ENCODE results near the gene ENTREP3.

ENTREP3 gene

DNA sequence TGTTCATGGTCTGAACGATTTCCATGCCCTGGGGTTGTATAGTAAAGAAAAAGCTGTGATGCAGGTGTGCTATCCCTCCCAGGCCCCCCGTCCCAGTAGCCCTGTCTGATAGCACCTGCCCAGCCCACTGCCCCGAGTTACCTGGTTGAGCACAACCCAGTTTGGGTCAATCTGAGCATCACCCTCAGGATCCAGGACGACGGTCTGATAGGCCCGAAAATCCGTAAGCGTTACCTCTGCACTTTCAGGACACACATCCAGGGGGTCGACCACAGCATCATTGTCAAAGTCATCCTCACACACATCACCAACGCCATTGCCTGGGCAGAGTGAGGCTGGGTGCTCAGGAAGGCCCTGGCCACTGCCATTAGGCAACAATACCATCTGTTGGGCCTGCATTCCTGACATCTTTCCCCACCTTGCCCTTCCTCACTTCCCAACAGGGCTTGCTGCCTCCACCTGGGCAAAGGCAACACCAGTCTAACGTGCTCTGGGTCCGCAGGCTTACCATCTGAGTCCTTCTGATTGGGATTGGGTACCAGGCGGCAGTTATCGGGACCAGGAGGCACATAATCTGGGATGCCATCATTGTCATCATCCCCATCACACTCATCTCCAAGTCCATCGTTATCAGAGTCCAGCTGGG lies 57.3 kb downstream of the ENTREP3 start:
- DNase-seq = no peak
